NCI-H1436 treated with DMSO at 0.1 percent for 48 hours (cell line): ENCODE data around the gene RPL18.

Experiments
- DNase-seq: peaks from one replicate; lab custom pipeline; 2025; lab: John Stamatoyannopoulos, UW

The RPL18 gene

DNA sequence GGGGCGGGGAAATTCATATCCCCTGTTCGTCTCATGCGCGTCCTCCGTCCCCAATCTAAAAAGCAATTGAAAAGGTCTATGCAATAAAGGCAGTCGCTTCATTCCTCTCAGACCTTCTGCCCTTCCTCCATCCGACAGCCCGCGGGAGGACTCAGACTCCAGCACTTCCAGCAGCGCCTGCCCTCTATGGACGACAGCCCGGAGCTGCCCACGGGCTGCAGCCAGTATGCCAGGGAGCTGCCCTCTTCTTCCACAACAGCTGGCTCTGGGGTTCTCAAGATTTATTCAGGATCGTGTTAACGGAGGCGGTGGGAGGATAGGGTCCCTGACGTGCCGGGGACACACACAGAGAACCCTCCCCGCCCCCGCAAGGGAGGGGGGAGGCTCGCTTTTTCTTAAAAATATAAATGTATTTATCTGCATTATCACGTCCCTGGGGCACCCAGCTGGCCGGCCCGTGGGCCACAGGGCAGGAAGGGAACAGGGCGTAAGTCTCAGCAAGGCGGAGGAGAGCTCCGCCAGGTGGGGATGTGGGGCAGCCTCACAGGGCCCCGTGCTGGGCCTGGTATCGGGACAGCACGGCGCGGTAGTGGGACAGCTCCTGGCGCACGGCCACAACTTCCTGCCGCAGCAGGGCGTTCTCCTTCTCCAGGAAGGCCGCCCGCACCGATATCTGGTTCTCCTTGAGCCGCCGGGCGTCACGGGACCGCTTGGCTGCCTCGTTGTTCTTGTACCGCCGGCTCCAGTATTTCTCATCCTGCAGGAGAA, 11.5 kb upstream of the RPL18 start:
- no peak for DNase-seq

DNA sequence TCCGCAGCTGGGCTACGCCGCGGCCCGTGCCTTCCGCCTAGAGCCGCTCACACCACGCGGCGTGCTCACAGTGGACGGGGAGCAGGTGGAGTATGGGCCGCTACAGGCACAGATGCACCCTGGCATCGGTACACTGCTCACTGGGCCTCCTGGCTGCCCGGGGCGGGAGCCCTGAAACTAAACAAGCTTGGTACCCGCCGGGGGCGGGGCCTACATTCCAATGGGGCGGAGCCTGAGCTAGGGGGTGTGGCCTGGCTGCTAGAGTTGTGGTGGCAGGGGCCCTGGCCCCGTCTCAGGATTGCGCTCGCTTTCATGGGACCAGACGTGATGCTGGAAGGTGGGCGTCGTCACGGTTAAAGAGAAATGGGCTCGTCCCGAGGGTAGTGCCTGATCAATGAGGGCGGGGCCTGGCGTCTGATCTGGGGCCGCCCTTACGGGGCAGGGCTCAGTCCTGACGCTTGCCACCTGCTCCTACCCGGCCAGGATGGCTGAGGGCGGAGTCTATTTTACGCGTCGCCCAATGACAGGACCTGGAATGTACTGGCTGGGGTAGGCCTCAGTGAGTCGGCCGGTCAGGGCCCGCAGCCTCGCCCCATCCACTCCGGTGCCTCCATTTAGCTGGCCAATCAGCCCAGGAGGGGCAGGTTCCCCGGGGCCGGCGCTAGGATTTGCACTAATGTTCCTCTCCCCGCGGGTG, 10.8 kb upstream of the RPL18 start:
- DNase-seq = no peak

DNA sequence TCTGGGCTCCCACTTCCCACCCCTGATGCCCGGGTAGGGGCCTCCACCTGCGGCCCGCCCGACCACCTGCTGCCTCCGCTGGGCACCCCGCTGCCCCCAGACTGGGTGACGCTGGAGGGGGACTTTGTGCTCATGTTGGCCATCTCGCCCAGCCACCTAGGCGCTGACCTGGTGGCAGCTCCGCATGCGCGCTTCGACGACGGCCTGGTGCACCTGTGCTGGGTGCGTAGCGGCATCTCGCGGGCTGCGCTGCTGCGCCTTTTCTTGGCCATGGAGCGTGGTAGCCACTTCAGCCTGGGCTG, 10.3 kb upstream of the RPL18 start:
- no peak for DNase-seq

DNA sequence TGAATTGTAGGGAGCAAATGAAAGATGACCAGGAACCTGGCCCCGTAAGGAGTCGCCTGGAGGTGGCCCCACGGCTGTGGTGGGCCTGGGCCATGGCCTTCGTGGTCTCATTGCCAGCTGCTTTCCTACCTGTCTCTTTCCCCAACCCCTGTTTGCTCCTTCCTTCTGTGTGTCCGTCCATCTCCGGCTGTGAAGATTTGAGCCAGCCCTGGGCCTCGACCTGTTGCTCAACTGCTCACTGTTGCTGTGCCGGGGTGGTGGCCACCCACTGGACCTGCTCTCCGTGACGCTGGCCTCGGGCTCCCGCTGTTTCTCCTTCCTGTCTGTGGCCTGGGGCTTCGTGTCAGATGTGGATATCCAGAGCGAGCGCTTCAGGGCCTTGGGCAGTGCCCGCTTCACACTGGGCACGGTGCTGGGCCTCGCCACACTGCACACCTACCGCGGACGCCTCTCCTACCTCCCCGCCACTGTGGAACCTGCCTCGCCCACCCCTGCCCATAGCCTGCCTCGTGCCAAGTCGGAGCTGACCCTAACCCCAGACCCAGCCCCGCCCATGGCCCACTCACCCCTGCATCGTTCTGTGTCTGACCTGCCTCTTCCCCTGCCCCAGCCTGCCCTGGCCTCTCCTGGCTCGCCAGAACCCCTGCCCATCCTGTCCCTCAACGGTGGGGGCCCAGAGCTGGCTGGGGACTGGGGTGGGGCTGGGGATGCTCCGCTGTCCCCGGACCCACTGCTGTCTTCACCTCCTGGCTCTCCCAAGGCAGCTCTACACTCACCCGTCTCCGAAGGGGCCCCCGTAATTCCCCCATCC, 9.7 kb upstream of the RPL18 start:
- no peak for DNase-seq

DNA sequence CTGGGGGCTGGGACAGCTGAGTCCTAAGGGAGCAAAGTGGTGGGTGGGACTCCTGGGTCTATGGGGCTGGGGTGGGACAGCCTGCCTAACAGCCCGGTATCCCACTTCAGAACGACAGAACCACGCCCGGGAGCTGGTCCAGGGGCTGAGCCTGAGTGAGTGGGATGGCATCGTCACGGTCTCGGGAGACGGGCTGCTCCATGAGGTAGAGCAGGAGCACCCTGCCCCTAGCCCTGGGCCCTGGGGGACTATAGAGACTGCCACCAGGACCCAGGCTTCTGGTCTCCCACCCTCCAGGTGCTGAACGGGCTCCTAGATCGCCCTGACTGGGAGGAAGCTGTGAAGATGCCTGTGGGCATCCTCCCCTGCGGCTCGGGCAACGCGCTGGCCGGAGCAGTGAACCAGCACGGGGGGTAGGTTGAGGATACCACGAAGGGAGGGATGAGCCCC, 8.9 kb upstream of the RPL18 start:
- no peak for DNase-seq

DNA sequence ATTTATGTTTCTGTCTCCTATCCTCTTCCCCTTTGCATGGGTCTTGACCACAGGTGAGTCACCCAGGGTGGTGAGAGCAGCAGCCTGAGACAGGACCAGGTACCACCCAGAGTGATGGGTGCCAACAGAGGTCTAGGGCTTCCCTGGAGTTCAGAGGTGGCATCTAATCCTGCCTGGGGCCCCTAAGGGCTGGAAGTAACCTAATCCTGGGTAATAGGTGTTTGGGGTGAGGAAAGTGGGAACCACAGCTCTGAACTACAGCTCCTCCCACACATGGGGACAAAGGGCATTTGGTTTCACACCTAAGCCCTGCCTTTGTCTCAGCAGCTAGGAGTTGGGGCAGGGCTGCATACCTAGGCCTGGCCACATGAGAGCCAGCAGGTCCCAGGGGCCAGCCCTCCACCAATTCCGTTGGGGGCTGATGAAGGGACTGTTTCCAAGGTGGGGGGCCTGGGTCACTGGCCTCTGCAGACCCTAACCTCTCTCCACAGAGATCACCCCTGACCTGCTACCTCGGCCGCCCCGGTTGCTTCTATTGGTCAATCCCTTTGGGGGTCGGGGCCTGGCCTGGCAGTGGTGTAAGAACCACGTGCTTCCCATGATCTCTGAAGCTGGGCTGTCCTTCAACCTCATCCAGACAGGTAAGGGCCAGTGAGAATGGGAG, 8.4 kb upstream of the RPL18 start:
- no peak for DNase-seq

DNA sequence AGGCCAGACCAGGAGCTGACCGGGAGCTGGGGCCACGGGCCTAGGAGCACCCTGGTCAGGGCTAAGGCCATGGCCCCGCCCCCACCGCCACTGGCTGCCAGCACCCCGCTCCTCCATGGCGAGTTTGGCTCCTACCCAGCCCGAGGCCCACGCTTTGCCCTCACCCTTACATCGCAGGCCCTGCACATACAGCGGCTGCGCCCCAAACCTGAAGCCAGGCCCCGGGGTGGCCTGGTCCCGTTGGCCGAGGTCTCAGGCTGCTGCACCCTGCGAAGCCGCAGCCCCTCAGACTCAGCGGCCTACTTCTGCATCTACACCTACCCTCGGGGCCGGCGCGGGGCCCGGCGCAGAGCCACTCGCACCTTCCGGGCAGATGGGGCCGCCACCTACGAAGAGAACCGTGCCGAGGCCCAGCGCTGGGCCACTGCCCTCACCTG, 6.9 kb upstream of the RPL18 start:
- DNase-seq = no peak

DNA sequence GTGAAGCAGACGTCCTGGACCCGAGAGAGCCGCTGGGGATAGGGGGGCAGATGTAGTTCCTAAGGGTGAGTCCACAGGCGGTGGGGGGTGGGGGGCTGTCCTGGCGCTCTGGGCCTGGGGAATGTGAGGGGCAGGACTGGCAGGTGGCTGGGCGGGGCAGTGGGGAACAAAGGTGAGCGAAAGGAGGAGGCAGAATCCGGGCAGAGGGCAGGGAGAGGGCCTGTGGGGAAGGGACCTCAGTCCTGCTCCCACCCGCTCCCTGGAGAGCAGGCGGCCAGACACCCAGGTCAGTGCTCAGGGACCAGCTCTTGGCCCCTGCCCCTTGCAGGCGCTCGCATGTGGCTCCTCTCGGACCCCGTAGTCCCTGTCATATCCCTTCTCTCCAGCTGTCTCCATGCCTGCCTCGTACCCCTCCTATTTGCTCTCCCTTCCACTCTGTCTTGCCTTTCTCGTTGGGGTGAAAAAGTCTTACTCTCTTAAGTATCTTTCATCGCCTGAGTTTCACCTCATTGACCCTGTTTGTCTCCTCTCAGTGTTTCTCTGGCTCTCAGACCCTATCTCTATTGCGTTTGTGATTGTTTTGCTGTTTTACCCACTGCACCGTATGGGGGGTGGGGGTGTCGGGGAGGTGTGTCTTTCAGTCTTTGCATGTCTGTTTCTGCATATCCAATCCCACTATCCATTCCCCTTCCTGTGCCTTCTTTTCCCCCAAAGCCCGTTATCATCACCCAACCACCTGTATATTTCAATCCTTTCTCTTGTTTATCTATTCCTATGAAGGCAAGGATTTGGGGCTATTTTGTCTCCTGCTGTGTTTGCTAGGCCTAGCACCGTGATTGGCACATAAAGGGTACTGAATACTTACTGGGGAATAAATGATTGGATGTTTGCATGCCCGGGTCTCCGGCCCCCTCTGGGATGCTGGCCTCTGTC, 6.1 kb upstream of the RPL18 start:
- DNase-seq = no peak

DNA sequence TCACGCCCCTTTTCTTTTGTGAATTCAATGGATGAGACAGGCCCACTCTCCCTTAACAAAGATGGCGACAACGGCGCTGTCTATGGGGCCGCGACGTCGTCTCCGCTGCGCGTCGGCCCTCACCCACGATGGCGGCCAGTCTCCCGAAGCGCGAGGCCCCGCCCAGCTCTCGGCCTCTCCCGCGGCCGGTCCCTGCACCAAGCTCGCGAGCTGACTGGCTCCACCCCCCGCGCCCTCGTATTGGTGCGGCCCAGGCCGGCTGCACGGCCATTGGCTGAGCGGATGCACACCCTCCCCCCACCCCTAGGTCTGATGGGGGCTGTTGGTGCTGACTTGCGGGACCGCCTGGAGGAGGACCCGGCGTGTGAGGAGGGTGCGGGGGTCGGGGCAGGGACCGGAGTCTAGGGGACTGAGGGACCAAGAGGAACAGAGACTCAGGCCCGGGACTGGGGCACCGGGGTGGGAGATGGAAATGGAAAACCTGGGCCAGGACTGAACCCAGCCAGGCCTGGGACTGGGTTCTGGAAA, 5.2 kb upstream of the RPL18 start:
- peak; percentile 98 for DNase-seq

DNA sequence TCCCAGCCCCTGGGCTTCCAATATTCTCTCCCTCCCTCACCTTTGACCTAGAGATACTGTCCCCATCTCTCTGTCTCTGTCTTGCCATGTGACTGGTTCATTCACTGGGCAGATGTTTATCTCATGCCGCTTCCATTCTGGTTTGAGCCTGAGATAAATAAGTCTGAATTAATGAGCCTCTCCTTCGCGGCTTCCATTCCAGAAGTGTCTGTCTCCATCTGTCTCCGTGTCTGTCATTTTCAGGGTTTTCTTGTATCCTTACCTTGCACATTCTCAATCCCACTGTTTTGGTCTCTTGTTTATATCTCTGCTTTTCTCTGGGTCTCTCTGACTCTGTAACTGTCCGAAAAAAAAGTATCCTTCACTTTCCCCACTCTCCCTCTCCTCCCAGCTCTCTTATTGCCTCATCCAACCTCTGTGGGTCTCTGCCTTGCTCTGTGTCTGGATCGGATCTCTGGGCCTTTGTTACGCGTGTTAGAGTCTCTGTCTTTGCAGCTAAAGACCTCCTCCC, 4.6 kb upstream of the RPL18 start:
- no peak for DNase-seq

DNA sequence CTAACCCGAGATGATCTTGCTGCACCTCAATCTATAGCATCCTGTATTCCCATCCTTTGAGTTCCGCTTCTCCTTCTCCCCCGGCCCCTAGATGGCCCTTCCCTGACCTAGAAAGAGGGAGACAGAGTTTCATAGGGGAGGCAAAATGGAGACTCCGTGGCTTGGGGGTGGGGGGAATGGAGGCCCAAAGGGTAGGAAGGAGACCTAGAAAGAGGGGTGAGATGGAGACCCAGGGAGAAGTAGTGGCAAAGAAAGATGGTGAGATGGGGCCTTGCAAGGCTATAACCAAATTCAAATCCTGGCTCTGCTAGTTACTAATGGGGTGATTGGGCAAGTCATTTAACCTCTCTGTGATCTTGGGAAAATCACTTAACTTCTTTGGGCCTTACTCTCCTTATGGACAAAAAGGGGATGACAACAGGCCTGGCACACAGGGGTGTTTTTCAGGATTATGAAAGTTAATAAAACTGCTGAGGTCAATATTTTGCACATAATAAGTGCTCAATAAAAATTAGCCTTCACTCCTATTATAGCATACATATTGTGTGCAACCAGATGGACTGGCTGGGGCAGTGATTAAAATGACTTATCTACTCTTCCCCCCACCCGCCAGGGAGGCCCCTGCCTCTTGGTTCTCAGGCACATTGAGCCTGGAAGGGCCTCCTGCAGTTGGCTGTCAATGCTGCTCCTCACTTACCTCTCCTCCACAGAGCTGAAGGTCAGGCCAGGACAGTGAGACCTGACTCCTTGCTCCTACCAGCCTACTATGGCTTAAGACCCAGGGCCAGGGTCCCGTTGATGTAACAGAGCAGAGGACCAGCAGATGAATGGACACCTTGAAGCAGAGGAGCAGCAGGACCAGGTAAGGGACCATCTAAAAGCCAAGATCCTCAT, 961 bp upstream of the RPL18 start:
- DNase-seq = no peak

DNA sequence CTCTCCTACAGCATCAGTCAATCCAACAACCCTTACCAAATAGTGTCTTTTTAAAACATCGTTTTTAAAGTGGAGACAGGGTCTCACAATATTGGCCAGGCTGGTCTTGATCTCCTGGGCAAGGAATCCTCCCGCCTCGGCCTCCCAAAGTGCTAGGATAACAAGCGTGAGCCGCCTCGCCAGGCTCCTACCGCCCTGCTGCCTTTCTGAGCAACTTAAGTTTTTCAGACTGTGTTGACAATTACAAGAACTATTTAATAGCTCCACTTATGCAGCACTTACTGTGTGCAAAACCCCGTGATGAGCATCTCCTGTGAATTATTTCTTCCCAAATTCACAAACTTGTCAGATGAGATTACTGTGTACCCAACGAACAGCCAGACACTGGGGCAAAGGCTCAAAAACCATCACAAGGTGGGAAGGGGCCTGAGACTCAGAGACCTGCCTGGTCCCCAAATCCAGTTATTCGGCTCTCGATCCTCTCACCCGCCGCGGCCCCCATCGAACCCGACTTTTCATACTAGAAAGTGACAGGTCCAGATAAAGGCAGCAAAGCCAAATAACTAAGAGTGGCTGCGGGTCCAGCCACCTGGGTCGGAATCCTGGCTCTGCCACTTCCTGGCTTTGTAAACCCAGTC, 581 bp downstream of the RPL18 start:
- DNase-seq = no peak

DNA sequence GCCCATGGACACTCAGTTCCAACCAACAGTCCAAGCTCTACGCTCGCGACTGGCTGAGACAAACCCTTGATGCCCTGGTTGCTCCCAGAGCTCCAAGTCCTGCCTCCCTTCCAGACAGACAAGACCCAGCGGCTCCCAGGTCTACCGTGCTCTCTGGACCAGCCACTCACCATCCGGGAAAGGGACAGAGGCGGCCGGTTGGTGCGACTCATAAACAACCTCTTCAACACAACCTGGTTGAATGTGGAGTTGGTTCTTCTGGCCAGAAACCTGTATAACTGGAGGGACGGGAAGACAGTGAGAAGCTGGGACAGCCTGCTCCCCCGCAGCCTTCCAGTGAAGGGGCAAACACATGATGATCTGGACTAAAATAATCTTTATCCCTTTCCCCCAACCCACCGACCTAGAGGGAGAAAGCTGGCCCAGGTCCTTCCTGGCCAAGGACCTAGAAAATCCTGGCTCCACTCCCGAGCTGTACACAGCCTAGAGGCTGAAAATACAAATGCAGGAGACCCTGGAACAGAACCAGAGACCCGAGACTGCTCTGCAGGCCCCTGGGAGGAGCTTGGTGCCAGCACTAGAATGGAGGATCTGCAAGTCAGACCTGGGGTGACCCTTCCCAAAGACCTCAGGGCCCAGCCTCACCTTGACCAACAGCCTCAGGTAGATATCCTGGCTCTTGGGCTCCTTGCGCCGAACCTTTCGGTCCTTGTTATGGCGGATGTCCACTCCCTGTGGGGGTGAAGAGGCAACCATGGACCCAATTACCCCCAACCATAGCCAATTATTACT, 1.6 kb downstream of the RPL18 start:
- no peak for DNase-seq

DNA sequence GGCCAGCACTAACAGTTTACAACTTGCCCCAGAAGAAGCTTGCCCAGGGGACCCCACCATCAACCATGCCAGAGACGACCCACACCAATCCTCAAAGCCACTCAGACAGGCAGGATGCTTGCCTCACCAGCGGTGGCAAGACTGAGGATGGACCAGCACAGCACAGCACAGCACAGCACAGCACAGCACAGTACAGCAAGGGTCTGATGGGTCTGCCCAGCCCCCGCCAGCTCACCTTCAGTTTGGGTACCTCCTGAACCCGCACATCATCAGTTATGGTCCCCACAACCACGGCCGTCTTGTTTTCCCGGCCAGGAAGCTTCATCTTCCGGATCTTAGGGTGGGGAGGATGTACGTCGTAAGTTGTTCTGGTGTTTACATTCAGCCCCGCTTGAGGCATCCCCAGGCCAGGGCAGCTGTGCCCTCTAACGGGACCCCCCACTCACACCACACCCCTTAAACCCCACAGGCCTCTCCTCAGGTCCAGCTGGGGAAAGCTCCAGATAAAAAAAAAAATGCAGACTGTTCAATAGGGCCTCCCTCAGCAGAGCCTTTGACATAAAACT, 2.4 kb downstream of the RPL18 start:
- DNase-seq = no peak

DNA sequence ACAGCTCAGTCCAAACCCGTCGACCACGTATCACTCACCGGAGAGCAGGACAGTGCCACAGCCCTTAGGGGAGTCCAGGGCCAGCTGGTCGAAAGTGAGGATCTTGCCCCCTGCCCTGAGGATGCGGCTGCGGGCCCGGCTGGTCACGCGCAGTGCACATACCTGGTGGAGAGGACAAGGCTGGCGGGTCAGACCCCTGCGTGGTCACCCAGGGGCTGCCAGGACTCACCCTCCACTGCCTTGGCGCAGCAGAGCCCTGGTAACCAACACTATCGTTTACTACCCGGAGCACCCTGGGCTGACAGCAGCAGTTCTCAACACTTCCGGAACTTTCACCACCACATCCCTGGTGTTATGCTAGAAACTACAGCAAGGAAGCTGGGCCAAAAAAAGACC, 2.9 kb downstream of the RPL18 start:
- DNase-seq = no peak

DNA sequence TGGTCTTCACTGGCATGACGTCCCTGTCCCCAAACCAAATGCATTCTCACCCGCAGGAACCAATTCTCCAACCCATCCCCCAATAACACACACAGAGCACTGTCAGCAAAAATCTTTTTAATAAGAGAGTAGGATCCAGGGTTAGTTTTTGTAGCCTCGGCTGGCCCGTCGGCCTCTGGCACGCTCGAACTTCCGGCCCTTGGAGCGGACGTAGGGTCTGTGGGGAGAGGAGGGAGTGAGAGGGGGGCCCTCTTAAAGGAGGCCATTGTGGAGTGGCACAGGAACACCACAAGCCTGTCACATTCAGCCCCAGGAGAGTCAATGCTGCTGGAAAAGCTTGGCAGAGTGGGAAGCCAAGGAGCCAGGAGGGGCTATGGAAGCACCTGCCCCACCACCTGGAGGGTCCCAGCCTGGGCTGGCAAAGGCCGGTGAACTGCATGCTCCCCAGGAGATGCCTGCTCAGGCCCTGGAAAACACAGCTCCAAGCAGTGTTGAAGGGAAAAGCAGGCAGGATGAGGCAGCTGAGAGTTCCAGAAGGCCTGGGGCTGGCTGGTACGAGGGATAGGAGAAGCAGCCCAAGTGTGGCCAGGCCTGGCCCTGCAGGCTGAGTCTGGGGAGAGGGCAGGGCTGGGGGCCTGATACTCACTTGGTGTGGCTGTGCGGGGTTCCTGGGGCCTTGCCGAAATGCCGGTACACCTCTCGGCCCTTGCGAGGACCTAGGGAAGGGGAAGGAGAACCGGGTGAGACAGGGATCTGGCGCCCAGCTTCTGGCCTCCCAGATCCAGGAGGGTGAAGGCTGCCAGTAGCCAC, 3.5 kb downstream of the RPL18 start:
- no peak for DNase-seq
